HCT116 (cell line): ENCODE measurements around the gene TAC4. TPM values are rescaled to one million over a fixed set of nuclear protein-coding genes. Genes with fewer than 3 reads are reported as not detected.

Source experiments
- ATAC-seq: fragments of 200-7000 bp; cut with Tn5 transposase; 2 replicates; pipeline ENCODE4 v1.9.1; 2020; ENCODE audit warnings: mild to moderate bottlenecking, moderate library complexity
- BruUV-seq: library from RNA; stranded (reverse); fragments of 400-500 nt; replicated peaks from 2 replicates; lab custom pipeline; 2021; lab: Mats Ljungman, UMichigan
- CTCF ChIA-PET: fragments of 300-600 bp; sonication (Branson Sonifier 250); formaldehyde crosslinking; loops from one replicate; lab custom pipeline; 2021; ENCODE audit warnings: antibody characterized with exemption; lab: Charles Lee
- POLR2A ChIA-PET: fragments of 300-600, 350-600 bp; sonication (Branson Sonifier 250); formaldehyde crosslinking; loops from one replicate; lab custom pipeline; 2021; ENCODE audit warnings: antibody characterized with exemption; lab: Charles Lee
- RAD21 ChIA-PET, 2 experiments: fragments of 300-600 bp; sonication (Branson Sonifier 250); formaldehyde crosslinking; loops; one replicate each; lab custom pipeline; 2023; ENCODE audit warnings: low total read pairs in 2 of 2; ENCODE audit not compliant: uncharacterized antibody in 2 of 2, unreplicated experiment in 2 of 2, low non-redundant PET in 1 of 2; lab: Charles Lee
- DNase-seq: peaks from one replicate; pipeline ENCODE4 v3.0.0-alpha.2; 2010; ENCODE audit warnings: low read depth, low spot score
- H2AFZ ChIP-seq: fragments of 200-600 bp; shearing (Covaris generic), sonication (generic); 2 replicates; pipeline ENCODE4 v1.6.1; 2017; ENCODE audit warnings: low read depth, mixed run types, mixed read lengths, antibody characterized with exemption, low read length; ENCODE audit not compliant: poor library complexity, severe bottlenecking
- H3K27ac ChIP-seq: 2 replicates; pipeline ENCODE4 v1.5.1; 2012; ENCODE audit warnings: low read depth, low read length
- H3K27me3 ChIP-seq: fragments of 200-600 bp; sonication (generic); 2 replicates; pipeline ENCODE4 v1.6.1; 2016; ENCODE audit warnings: mixed run types, low read length, mixed read lengths; ENCODE audit not compliant: insufficient read depth
- H3K36me3 ChIP-seq, 2 experiments: fragments of 200-500 bp in 1 of 2; fragments of 200-600 bp in 1 of 2; sonication (Bioruptor generic) in 1 of 2; sonication (generic) in 1 of 2; 2 replicates each; pipeline versions ENCODE4 v1.5.1 to v1.6.1; 2014 to 2016; ENCODE audit warnings: low read length in 2 of 2, inconsistent platforms in 1 of 2, mixed read lengths in 1 of 2, mixed run types in 1 of 2; ENCODE audit not compliant: insufficient read depth in 2 of 2, control insufficient read depth in 1 of 2
- H3K4me1 ChIP-seq, 2 experiments: fragments of 200-600 bp in 1 of 2; sonication (generic) in 1 of 2; 2 replicates each; pipeline versions ENCODE4 v1.5.1 to v1.6.1; 2012 to 2017; ENCODE audit warnings: low read length in 2 of 2, inconsistent platforms in 1 of 2, mild to moderate bottlenecking in 1 of 2, mixed read lengths in 1 of 2, mixed run types in 1 of 2, moderate library complexity in 1 of 2; ENCODE audit not compliant: insufficient read depth in 2 of 2, control insufficient read depth in 1 of 2
- H3K4me2 ChIP-seq: fragments of 200-600 bp; sonication (generic); 2 replicates; pipeline ENCODE4 v1.6.1; 2017; ENCODE audit warnings: mixed run types, low read length, mixed read lengths
- H3K4me3 ChIP-seq, 2 experiments: fragments of 200-600 bp in 1 of 2; sonication (generic) in 1 of 2; replicated peaks in 1 of 2; 2 replicates each; pipeline ENCODE4 v1.5.1; 2011 to 2016; ENCODE audit warnings: low read length in 2 of 2, control low read depth in 1 of 2, low read depth in 1 of 2, mild to moderate bottlenecking in 1 of 2, mixed read lengths in 1 of 2, mixed run types in 1 of 2
- H3K79me2 ChIP-seq: fragments of 200-600 bp; sonication (generic); 2 replicates; pipeline ENCODE4 v1.6.1; 2017; ENCODE audit warnings: mild to moderate bottlenecking, mixed run types, low read length, moderate library complexity, mixed read lengths; ENCODE audit not compliant: insufficient read depth
- H3K9ac ChIP-seq: fragments of 200-600 bp; sonication (generic); 2 replicates; pipeline ENCODE4 v1.6.1; 2016; ENCODE audit warnings: low read length, mixed read lengths
- H3K9me2 ChIP-seq: fragments of 200-600 bp; sonication (generic), shearing (Covaris generic); 2 replicates; pipeline ENCODE4 v1.6.1; 2017; ENCODE audit warnings: mixed run types, mild to moderate bottlenecking, moderate library complexity; ENCODE audit not compliant: insufficient read depth
- H3K9me3 ChIP-seq, 2 experiments: fragments of 200-500 bp in 1 of 2; fragments of 200-600 bp in 1 of 2; sonication (Bioruptor generic) in 1 of 2; sonication (generic) in 1 of 2; 2 replicates each; pipeline ENCODE4 v1.6.1; 2014 to 2017; ENCODE audit warnings: low read length in 2 of 2, mixed read lengths in 2 of 2, inconsistent platforms in 1 of 2, low read depth in 1 of 2, mild to moderate bottlenecking in 1 of 2, mixed run types in 1 of 2, moderate library complexity in 1 of 2; ENCODE audit not compliant: control insufficient read depth in 1 of 2, insufficient read depth in 1 of 2
- H4K20me1 ChIP-seq: fragments of 200-600 bp; sonication (generic), shearing (Covaris generic); 2 replicates; pipeline ENCODE4 v1.6.1; 2017; ENCODE audit warnings: mixed run types, mild to moderate bottlenecking, moderate library complexity; ENCODE audit not compliant: insufficient read depth
- CBX3 ChIP-seq: IDR thresholded peaks from 2 replicates; pipeline ENCODE4 v1.6.1; 2012; ENCODE audit warnings: low read depth
- EGR1 ChIP-seq: IDR thresholded peaks from 2 replicates; pipeline ENCODE4 v1.6.1; 2012; ENCODE audit warnings: low read depth
- ELF1 ChIP-seq: IDR thresholded peaks from 2 replicates; pipeline ENCODE4 v1.6.1; 2012; ENCODE audit warnings: low read depth, borderline replicate concordance
- EZH2 ChIP-seq: fragments of 200-600 bp; sonication (generic); IDR thresholded peaks from 2 replicates; pipeline ENCODE4 v1.6.1; 2017; ENCODE audit warnings: antibody characterized with exemption, mixed run types
- FOSL1 ChIP-seq: IDR thresholded peaks from 2 replicates; pipeline ENCODE4 v1.6.1; 2012; ENCODE audit warnings: low read depth
- JUND ChIP-seq: IDR thresholded peaks from 2 replicates; pipeline ENCODE4 v1.6.1; 2012
- MAX ChIP-seq: IDR thresholded peaks from 2 replicates; pipeline ENCODE4 v1.6.1; 2012
- POLR2A ChIP-seq: IDR thresholded peaks from 2 replicates; pipeline ENCODE4 v1.7.0; 2011; ENCODE audit warnings: borderline replicate concordance; ENCODE audit not compliant: insufficient read depth, insufficient read length; ENCODE audit errors: extremely low read depth
- RAD21 ChIP-seq: IDR thresholded peaks from 2 replicates; pipeline ENCODE4 v1.6.1; 2012; ENCODE audit warnings: low read depth, mild to moderate bottlenecking
- SIN3A ChIP-seq: IDR thresholded peaks from 2 replicates; pipeline ENCODE4 v1.6.1; 2012; ENCODE audit warnings: low read depth
- SRF ChIP-seq: IDR thresholded peaks from 2 replicates; pipeline ENCODE4 v1.6.1; 2012; ENCODE audit warnings: low read depth
- TCF7L2 ChIP-seq: IDR thresholded peaks from 2 replicates; pipeline ENCODE4 v1.7.0; 2011; ENCODE audit warnings: borderline replicate concordance, inconsistent platforms; ENCODE audit not compliant: insufficient read depth, insufficient read length; ENCODE audit errors: extremely low read depth
- YY1 ChIP-seq: IDR thresholded peaks from 2 replicates; pipeline ENCODE4 v1.6.1; 2011; ENCODE audit warnings: low read length, low read depth, moderate library complexity, mild to moderate bottlenecking; ENCODE audit not compliant: insufficient replicate concordance; ENCODE audit errors: extremely low read depth
- intact Hi-C: fragments of 100-400 bp; cut with micrococcal nuclease; formaldehyde crosslinking; loops from 2 replicates; pipeline ENCODE4 v1.10.0; 2022
- total RNA-seq: library from RNA; stranded (reverse); gene quantifications from one replicate; pipeline ENCODE4 v1.2.1, GENCODE V29; 2021; ENCODE audit not compliant: unreplicated experiment
- TF ChIP-seq, protein P1 (sequence below), 3 experiments: fragments of 200-600 bp in 1 of 3; sonication (generic) in 1 of 3; IDR thresholded peaks in 2 of 3; conservative IDR thresholded peaks in 1 of 3; 2 replicates each; pipeline ENCODE4 v1.5.1; 2012 to 2017; ENCODE audit warnings: low read depth in 2 of 3, low read length in 2 of 3, antibody characterized with exemption in 1 of 3, borderline replicate concordance in 1 of 3, control low read depth in 1 of 3, mild to moderate bottlenecking in 1 of 3, mixed read lengths in 1 of 3, mixed run types in 1 of 3, moderate library complexity in 1 of 3; ENCODE audit not compliant: insufficient read depth in 1 of 3
- TF ChIP-seq, protein P2 (sequence below): IDR thresholded peaks from 2 replicates; pipeline ENCODE4 v1.6.1; 2012
- TF ChIP-seq, protein P3 (sequence below): IDR thresholded peaks from 2 replicates; pipeline ENCODE4 v1.6.1; 2012; ENCODE audit warnings: low read depth
- TF ChIP-seq, protein P4 (sequence below): IDR thresholded peaks from 2 replicates; pipeline ENCODE4 v1.6.1; 2011; ENCODE audit warnings: mild to moderate bottlenecking, low read length, moderate library complexity; ENCODE audit not compliant: insufficient replicate concordance; ENCODE audit errors: extremely low read depth

TAC4 gene
- total RNA-seq, 1 experiment from 2014 or later = not detected

- intact Hi-C loops = no loop called here
- H3K4me1 ChIP-seq = peaks cover 0 to 8% of the 10 kb centered on the region in 2 experiments; a peak in 2 of 4 replicates
- no peak overlapping the region for H3K9ac ChIP-seq
- no peak overlapping the region for H3K27ac ChIP-seq
- no peaks in the 10 kb centered on the region for H3K79me2 ChIP-seq
- DNase-seq = no peak
- ChIA-PET POLR2A (interaction anchor here (0.5 kb wide), 1 partner anchor 21 kb away, joined by 3 read pairs; no protein-coding TSS in a partner anchor), CTCF (interaction anchor here (3.2 kb wide), 1 partner anchor 147 kb away, joined by 12 read pairs; no protein-coding TSS in a partner anchor), RAD21 (interaction anchor here in 1 of 2 experiments (0.6 kb wide), 1 partner anchor 146 kb away, joined by 5 read pairs; no protein-coding TSS in a partner anchor)
- H3K36me3 ChIP-seq = no peaks in the 10 kb centered on the region
- no peaks in the 10 kb centered on the region for H3K9me2 ChIP-seq
- TF ChIP-seq EZH2 (no peak), SRF (no peak), ELF1 (no peak), RAD21 (no peak), JUND (no peak), POLR2A (no peak), MAX (no peak), FOSL1 (no peak), CBX3 (no peak), SIN3A (no peak), YY1 (no peak), TCF7L2 (no peak), EGR1 (no peak)
- TF ChIP-seq, protein P1, sequence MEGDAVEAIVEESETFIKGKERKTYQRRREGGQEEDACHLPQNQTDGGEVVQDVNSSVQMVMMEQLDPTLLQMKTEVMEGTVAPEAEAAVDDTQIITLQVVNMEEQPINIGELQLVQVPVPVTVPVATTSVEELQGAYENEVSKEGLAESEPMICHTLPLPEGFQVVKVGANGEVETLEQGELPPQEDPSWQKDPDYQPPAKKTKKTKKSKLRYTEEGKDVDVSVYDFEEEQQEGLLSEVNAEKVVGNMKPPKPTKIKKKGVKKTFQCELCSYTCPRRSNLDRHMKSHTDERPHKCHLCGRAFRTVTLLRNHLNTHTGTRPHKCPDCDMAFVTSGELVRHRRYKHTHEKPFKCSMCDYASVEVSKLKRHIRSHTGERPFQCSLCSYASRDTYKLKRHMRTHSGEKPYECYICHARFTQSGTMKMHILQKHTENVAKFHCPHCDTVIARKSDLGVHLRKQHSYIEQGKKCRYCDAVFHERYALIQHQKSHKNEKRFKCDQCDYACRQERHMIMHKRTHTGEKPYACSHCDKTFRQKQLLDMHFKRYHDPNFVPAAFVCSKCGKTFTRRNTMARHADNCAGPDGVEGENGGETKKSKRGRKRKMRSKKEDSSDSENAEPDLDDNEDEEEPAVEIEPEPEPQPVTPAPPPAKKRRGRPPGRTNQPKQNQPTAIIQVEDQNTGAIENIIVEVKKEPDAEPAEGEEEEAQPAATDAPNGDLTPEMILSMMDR (IDR thresholded peaks at IDR 0.05 in 2 of 3, conservative IDR thresholded peaks at IDR 0.05 in 1 of 3; ENCODE audit: borderline replicate concordance in 1 of 3, insufficient read depth in 1 of 3, low read depth in 2 of 3, low read length in 2 of 3) = no peak
- TF ChIP-seq, protein P2, sequence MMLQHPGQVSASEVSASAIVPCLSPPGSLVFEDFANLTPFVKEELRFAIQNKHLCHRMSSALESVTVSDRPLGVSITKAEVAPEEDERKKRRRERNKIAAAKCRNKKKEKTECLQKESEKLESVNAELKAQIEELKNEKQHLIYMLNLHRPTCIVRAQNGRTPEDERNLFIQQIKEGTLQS = no peak
- TF ChIP-seq, protein P3, sequence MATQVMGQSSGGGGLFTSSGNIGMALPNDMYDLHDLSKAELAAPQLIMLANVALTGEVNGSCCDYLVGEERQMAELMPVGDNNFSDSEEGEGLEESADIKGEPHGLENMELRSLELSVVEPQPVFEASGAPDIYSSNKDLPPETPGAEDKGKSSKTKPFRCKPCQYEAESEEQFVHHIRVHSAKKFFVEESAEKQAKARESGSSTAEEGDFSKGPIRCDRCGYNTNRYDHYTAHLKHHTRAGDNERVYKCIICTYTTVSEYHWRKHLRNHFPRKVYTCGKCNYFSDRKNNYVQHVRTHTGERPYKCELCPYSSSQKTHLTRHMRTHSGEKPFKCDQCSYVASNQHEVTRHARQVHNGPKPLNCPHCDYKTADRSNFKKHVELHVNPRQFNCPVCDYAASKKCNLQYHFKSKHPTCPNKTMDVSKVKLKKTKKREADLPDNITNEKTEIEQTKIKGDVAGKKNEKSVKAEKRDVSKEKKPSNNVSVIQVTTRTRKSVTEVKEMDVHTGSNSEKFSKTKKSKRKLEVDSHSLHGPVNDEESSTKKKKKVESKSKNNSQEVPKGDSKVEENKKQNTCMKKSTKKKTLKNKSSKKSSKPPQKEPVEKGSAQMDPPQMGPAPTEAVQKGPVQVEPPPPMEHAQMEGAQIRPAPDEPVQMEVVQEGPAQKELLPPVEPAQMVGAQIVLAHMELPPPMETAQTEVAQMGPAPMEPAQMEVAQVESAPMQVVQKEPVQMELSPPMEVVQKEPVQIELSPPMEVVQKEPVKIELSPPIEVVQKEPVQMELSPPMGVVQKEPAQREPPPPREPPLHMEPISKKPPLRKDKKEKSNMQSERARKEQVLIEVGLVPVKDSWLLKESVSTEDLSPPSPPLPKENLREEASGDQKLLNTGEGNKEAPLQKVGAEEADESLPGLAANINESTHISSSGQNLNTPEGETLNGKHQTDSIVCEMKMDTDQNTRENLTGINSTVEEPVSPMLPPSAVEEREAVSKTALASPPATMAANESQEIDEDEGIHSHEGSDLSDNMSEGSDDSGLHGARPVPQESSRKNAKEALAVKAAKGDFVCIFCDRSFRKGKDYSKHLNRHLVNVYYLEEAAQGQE = no peak
- TF ChIP-seq, protein P4, sequence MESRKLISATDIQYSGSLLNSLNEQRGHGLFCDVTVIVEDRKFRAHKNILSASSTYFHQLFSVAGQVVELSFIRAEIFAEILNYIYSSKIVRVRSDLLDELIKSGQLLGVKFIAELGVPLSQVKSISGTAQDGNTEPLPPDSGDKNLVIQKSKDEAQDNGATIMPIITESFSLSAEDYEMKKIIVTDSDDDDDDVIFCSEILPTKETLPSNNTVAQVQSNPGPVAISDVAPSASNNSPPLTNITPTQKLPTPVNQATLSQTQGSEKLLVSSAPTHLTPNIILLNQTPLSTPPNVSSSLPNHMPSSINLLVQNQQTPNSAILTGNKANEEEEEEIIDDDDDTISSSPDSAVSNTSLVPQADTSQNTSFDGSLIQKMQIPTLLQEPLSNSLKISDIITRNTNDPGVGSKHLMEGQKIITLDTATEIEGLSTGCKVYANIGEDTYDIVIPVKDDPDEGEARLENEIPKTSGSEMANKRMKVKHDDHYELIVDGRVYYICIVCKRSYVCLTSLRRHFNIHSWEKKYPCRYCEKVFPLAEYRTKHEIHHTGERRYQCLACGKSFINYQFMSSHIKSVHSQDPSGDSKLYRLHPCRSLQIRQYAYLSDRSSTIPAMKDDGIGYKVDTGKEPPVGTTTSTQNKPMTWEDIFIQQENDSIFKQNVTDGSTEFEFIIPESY = no peak
- BruUV-seq = no TSS peak
- no peak overlapping the region for H3K4me3 ChIP-seq
- H2AFZ ChIP-seq = no peak overlapping the region
- no peaks in the 10 kb centered on the region for H4K20me1 ChIP-seq
- H3K27me3 ChIP-seq = no peaks in the 10 kb centered on the region
- H3K4me2 ChIP-seq = no peak overlapping the region
- no peaks in the 10 kb centered on the region for H3K9me3 ChIP-seq
- no peak for ATAC-seq
Measured at GRCh38 chr17:49850218-49850610, 2.3 kb upstream of the TAC4 start.
